ENCODE measurements around the gene NRCAM.

DNA sequence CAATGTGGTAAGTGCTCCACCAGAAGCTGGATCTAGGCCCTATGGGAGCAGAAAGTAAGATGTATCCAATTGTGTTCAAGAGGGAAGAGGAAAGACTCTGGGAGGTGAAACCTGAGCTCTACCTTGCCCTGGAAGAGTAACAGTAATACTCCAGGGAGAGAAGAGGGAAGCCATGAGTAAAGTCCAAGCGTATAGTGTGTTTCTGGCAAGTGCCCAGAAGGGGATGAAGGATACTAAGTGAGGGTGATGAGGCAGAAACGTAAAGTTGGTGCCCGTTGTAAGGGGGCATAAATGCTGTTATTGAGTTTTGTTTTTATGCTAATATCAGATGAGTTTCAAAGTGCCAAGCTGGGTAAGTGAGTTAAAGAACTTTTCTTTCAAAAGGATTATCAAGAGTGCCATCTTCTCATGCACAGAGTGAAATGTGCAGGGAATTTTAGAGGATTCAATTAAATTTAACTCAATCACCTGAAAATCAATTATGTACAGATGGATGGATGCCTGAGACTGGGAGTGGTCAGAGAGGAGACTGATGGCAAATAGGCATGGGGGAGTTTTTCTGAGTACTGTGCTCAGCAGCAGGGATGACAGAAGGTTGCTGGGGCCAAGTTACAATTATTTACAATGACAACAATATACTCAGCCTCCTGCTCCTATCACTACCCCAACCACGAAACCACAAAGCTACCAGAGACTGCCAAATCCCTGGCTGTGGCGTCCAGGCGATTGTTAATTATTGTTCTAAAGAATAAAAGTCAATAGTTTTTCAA, 202.8 kb downstream of the NRCAM start:
- no peak for TF ChIP-seq JUND (IDR thresholded peaks at IDR 0.05)
- TF ChIP-seq CTCF (IDR thresholded peaks at IDR 0.05; ENCODE audit: low read depth, low read length, missing input control) = no peak
- no peak for TF ChIP-seq TAF1 (conservative IDR thresholded peaks at IDR 0.05)
- no peak for TF ChIP-seq SP1 (IDR thresholded peaks at IDR 0.05)

All from liver (tissue), 3 donors.